KMS-11 (cell line): ENCODE measurements around the gene ITPRID2.

Source experiments
- H2AFZ ChIP-seq: fragments of 200-600 bp; sonication (generic); 2 replicates; pipeline ENCODE4 v1.6.1; 2016; ENCODE audit warnings: antibody characterized with exemption, mixed run types, low read depth
- H3K27ac ChIP-seq: fragments of 200-600 bp; sonication (generic); 2 replicates; pipeline ENCODE4 v1.6.1; 2016; ENCODE audit warnings: mild to moderate bottlenecking, mixed run types
- H3K27me3 ChIP-seq: fragments of 200-600 bp; sonication (generic); 2 replicates; pipeline ENCODE4 v1.6.1; 2017; ENCODE audit warnings: mild to moderate bottlenecking, low read depth, mixed run types, moderate library complexity; ENCODE audit not compliant: insufficient read depth
- H3K36me3 ChIP-seq: fragments of 200-600 bp; sonication (generic); 2 replicates; pipeline ENCODE4 v1.6.1; 2017; ENCODE audit warnings: mild to moderate bottlenecking, mixed run types; ENCODE audit not compliant: insufficient read depth
- H3K4me1 ChIP-seq: fragments of 200-600 bp; sonication (generic); 2 replicates; pipeline ENCODE4 v1.6.1; 2016; ENCODE audit warnings: mild to moderate bottlenecking, low read depth, mixed run types; ENCODE audit not compliant: poor library complexity, severe bottlenecking
- H3K4me2 ChIP-seq: fragments of 200-600 bp; sonication (generic); 2 replicates; pipeline ENCODE4 v1.7.0; 2016; ENCODE audit warnings: mild to moderate bottlenecking, mixed run types
- H3K4me3 ChIP-seq: fragments of 200-600 bp; sonication (generic); IDR thresholded peaks from 2 replicates; pipeline ENCODE4 v1.6.1; 2017; ENCODE audit warnings: low read depth, low read length, mixed read lengths; ENCODE audit not compliant: insufficient read depth
- H3K79me2 ChIP-seq: fragments of 200-600 bp; sonication (generic); 2 replicates; pipeline ENCODE4 v1.6.1; 2016; ENCODE audit warnings: low read depth, mixed run types; ENCODE audit not compliant: insufficient read depth
- H3K9ac ChIP-seq: fragments of 200-600 bp; sonication (generic); 2 replicates; pipeline ENCODE4 v1.6.1; 2016; ENCODE audit warnings: mild to moderate bottlenecking, mixed run types
- H4K20me1 ChIP-seq: fragments of 200-600 bp; sonication (generic); 2 replicates; pipeline ENCODE4 v1.6.1; 2016; ENCODE audit warnings: mild to moderate bottlenecking, mixed run types; ENCODE audit not compliant: insufficient read depth
- TF ChIP-seq, protein P1 (sequence below): fragments of 200-600 bp; sonication (generic); conservative IDR thresholded peaks from 2 replicates; pipeline ENCODE4 v1.6.1; 2017; ENCODE audit warnings: low read depth, mild to moderate bottlenecking, antibody characterized with exemption, low read length, moderate library complexity, mixed read lengths

Gene ITPRID2

DNA sequence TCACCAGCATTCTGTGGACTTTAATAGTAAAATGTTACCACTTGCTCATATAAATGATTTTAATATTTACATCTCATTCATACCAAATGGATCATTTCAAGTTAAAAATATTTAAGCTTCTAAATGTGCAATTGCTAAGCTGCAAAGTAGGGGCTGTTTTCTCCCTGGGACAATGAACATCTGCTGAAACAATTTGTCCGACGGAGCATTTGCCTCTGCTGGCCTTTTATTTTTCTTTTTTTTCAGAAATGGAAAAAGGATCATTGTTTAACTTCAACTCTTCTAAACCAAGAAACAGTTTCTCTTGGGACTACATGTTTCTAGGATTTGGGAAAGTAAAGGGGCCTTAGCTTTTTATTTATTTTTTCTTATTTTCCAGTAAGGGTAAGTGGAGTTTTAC, 43.8 kb upstream of the ITPRID2 start:
- TF ChIP-seq, protein P1, sequence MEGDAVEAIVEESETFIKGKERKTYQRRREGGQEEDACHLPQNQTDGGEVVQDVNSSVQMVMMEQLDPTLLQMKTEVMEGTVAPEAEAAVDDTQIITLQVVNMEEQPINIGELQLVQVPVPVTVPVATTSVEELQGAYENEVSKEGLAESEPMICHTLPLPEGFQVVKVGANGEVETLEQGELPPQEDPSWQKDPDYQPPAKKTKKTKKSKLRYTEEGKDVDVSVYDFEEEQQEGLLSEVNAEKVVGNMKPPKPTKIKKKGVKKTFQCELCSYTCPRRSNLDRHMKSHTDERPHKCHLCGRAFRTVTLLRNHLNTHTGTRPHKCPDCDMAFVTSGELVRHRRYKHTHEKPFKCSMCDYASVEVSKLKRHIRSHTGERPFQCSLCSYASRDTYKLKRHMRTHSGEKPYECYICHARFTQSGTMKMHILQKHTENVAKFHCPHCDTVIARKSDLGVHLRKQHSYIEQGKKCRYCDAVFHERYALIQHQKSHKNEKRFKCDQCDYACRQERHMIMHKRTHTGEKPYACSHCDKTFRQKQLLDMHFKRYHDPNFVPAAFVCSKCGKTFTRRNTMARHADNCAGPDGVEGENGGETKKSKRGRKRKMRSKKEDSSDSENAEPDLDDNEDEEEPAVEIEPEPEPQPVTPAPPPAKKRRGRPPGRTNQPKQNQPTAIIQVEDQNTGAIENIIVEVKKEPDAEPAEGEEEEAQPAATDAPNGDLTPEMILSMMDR: no peak

DNA sequence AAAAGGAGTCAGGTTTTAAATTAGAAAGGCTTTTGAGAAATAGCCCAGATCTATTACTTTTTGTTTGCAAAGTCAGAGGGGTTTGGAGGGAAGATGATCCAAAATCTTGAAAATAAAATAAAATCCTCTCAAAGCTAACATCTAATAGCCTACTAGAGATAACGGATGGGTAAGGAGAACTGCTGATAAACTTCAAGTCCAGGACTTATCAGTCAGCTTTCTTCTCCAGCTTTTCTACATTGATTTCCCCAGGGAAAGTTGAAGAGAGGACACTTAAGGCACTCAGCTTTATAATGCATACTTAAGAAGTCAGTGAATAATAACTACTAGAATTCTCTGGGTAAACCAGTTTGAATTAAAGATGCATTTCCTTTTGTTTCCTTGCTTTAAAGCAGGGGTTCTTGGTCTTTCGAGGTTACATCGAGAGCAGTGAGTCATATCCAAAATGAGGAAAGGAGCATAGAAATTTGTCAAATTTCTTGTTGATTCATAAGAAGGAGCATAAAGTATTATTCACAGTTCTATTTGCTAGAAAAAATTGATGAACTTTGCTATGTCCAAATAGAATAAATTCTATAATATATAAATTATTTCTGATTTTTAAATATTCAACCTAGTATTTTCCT, 43.2 kb upstream of the ITPRID2 start:
- Histone ChIP-seq H3K9ac (no peak overlapping the region), H3K4me1 (no peaks in the 10 kb centered on the region), H2AFZ (no peak overlapping the region), H3K79me2 (no peaks in the 10 kb centered on the region), H4K20me1 (no peaks in the 10 kb centered on the region), H3K27me3 (no peaks in the 10 kb centered on the region), H3K27ac (no peak overlapping the region), H3K4me3 (no peak overlapping the region), H3K36me3 (no peaks in the 10 kb centered on the region), H3K4me2 (no peak overlapping the region)
- TF ChIP-seq, protein P1: no peak

More for the DNA sequence above, 43.8 kb upstream of the ITPRID2 start:
- Histone ChIP-seq H3K27ac (no peak overlapping the region), H3K4me2 (no peak overlapping the region), H3K4me3 (no peak overlapping the region), H4K20me1 (no peaks in the 10 kb centered on the region), H3K27me3 (no peaks in the 10 kb centered on the region), H3K9ac (no peak overlapping the region), H3K36me3 (no peaks in the 10 kb centered on the region), H3K4me1 (no peaks in the 10 kb centered on the region), H3K79me2 (no peaks in the 10 kb centered on the region), H2AFZ (no peak overlapping the region)

DNA sequence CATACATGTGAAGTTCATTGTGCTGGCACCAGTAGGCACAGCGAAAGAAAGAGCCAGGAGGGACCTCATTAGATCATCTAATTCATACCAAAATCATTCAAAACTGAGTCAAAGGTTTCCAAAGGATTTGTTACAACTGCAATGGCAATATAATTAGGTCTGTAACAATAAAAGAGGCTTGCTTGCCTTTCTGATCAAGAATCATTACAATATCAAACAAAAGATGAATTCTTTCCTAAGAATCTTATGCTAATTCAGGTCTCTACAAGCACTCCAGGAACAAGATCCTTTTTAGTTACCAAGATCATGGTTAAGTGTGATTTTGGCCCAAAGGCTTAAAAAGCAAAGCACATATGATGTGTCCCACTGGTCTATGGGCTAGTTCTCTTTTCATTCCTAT, 41.9 kb upstream of the ITPRID2 start:
- Histone ChIP-seq H3K4me1 (no peaks in the 10 kb centered on the region), H4K20me1 (no peaks in the 10 kb centered on the region), H3K79me2 (no peaks in the 10 kb centered on the region), H3K4me2 (no peak overlapping the region), H3K9ac (no peak overlapping the region), H3K36me3 (no peaks in the 10 kb centered on the region), H3K27ac (no peak overlapping the region), H3K4me3 (no peak overlapping the region), H3K27me3 (no peaks in the 10 kb centered on the region), H2AFZ (no peak overlapping the region)
- TF ChIP-seq, protein P1: no peak

DNA sequence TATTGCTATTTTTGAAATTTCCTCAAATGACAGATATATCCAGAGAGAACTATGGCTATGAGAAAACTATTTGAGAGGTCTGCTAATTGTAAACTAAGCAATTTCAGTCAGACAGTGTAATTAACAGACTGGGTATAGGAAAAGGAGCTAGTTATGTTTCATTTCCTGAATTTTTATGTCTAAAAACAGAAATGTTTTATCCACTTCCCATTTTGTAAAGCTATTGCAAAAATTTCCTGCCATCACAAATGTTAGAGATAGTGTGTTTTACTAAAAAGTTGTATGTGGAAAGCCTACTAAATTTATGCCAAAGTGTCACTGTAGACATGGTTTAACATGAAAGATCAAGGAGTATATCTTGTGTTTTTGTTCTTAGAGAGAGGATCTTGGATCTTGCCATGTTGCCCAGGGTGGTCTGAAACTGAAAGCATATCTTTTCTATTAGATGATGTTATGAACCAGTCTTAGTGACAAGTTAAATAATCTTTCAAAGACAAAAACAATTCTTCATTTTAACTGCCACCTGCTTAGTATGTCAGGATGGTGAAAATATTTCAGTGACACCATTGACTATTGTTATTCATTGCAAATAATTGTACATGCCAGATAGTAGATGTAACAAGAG, 40.5 kb upstream of the ITPRID2 start:
- H3K4me2 ChIP-seq: no peak overlapping the region

More for the DNA sequence above, 40.5 kb upstream of the ITPRID2 start:
- Histone ChIP-seq H3K4me1 (no peaks in the 10 kb centered on the region), H4K20me1 (no peaks in the 10 kb centered on the region), H3K9ac (no peak overlapping the region), H2AFZ (no peak overlapping the region), H3K79me2 (no peaks in the 10 kb centered on the region), H3K27me3 (no peaks in the 10 kb centered on the region), H3K4me3 (no peak overlapping the region), H3K36me3 (no peaks in the 10 kb centered on the region), H3K27ac (no peak overlapping the region)
- TF ChIP-seq, protein P1: no peak
